ENCODE data around the gene CCDC68.

DNA sequence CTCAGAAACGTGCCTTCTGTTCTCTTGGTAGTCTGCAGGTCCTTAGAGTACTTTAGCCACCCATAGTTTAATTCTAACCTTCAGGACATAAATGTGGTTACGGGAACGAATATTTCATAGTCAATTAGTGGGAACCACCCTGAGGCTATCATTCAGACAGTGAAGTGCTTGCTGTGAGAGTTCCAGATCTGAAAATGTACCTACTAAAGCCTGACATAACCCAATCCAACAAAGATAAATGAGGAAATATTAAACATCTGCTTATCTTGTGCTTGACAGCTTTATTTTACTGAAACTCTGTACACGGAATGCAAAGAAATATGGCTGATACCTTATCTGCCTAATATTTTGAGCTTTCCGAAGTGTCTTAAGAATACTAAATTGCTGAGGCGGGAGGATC lies 88.0 kb downstream of the CCDC68 start:
- TF ChIP-seq, protein P1, sequence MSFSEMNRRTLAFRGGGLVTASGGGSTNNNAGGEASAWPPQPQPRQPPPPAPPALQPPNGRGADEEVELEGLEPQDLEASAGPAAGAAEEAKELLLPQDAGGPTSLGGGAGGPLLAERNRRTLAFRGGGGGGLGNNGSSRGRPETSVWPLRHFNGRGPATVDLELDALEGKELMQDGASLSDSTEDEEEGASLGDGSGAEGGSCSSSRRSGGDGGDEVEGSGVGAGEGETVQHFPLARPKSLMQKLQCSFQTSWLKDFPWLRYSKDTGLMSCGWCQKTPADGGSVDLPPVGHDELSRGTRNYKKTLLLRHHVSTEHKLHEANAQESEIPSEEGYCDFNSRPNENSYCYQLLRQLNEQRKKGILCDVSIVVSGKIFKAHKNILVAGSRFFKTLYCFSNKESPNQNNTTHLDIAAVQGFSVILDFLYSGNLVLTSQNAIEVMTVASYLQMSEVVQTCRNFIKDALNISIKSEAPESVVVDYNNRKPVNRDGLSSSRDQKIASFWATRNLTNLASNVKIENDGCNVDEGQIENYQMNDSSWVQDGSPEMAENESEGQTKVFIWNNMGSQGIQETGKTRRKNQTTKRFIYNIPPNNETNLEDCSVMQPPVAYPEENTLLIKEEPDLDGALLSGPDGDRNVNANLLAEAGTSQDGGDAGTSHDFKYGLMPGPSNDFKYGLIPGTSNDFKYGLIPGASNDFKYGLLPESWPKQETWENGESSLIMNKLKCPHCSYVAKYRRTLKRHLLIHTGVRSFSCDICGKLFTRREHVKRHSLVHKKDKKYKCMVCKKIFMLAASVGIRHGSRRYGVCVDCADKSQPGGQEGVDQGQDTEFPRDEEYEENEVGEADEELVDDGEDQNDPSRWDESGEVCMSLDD (tag by site-specific recombination; IDR thresholded peaks at IDR 0.05) = no peak
- TF ChIP-seq, protein P2, sequence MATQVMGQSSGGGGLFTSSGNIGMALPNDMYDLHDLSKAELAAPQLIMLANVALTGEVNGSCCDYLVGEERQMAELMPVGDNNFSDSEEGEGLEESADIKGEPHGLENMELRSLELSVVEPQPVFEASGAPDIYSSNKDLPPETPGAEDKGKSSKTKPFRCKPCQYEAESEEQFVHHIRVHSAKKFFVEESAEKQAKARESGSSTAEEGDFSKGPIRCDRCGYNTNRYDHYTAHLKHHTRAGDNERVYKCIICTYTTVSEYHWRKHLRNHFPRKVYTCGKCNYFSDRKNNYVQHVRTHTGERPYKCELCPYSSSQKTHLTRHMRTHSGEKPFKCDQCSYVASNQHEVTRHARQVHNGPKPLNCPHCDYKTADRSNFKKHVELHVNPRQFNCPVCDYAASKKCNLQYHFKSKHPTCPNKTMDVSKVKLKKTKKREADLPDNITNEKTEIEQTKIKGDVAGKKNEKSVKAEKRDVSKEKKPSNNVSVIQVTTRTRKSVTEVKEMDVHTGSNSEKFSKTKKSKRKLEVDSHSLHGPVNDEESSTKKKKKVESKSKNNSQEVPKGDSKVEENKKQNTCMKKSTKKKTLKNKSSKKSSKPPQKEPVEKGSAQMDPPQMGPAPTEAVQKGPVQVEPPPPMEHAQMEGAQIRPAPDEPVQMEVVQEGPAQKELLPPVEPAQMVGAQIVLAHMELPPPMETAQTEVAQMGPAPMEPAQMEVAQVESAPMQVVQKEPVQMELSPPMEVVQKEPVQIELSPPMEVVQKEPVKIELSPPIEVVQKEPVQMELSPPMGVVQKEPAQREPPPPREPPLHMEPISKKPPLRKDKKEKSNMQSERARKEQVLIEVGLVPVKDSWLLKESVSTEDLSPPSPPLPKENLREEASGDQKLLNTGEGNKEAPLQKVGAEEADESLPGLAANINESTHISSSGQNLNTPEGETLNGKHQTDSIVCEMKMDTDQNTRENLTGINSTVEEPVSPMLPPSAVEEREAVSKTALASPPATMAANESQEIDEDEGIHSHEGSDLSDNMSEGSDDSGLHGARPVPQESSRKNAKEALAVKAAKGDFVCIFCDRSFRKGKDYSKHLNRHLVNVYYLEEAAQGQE (tag by site-specific recombination; IDR thresholded peaks at IDR 0.05) = no peak
- TF ChIP-seq ZNF670 (tag by site-specific recombination; IDR thresholded peaks at IDR 0.05; ENCODE audit: low read depth) (no peak), KLF1 (tag by site-specific recombination; IDR thresholded peaks at IDR 0.05) (no peak), ZNF274 (IDR thresholded peaks at IDR 0.05; ENCODE audit: low read length) (no peak), ZNF274 (tag by site-specific recombination; IDR thresholded peaks at IDR 0.05; ENCODE audit: borderline replicate concordance) (no peak), ZSCAN23 (tag by site-specific recombination; IDR thresholded peaks at IDR 0.05) (no peak)
- TF ChIP-seq, protein P3, sequence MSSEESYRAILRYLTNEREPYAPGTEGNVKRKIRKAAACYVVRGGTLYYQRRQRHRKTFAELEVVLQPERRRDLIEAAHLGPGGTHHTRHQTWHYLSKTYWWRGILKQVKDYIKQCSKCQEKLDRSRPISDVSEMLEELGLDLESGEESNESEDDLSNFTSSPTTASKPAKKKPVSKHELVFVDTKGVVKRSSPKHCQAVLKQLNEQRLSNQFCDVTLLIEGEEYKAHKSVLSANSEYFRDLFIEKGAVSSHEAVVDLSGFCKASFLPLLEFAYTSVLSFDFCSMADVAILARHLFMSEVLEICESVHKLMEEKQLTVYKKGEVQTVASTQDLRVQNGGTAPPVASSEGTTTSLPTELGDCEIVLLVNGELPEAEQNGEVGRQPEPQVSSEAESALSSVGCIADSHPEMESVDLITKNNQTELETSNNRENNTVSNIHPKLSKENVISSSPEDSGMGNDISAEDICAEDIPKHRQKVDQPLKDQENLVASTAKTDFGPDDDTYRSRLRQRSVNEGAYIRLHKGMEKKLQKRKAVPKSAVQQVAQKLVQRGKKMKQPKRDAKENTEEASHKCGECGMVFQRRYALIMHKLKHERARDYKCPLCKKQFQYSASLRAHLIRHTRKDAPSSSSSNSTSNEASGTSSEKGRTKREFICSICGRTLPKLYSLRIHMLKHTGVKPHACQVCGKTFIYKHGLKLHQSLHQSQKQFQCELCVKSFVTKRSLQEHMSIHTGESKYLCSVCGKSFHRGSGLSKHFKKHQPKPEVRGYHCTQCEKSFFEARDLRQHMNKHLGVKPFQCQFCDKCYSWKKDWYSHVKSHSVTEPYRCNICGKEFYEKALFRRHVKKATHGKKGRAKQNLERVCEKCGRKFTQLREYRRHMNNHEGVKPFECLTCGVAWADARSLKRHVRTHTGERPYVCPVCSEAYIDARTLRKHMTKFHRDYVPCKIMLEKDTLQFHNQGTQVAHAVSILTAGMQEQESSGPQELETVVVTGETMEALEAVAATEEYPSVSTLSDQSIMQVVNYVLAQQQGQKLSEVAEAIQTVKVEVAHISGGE (tag by site-specific recombination; conservative IDR thresholded peaks at IDR 0.05; ENCODE audit: low read depth) = no peak
- TF ChIP-seq, protein P4, sequence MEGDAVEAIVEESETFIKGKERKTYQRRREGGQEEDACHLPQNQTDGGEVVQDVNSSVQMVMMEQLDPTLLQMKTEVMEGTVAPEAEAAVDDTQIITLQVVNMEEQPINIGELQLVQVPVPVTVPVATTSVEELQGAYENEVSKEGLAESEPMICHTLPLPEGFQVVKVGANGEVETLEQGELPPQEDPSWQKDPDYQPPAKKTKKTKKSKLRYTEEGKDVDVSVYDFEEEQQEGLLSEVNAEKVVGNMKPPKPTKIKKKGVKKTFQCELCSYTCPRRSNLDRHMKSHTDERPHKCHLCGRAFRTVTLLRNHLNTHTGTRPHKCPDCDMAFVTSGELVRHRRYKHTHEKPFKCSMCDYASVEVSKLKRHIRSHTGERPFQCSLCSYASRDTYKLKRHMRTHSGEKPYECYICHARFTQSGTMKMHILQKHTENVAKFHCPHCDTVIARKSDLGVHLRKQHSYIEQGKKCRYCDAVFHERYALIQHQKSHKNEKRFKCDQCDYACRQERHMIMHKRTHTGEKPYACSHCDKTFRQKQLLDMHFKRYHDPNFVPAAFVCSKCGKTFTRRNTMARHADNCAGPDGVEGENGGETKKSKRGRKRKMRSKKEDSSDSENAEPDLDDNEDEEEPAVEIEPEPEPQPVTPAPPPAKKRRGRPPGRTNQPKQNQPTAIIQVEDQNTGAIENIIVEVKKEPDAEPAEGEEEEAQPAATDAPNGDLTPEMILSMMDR (tag by site-specific recombination; IDR thresholded peaks at IDR 0.05) = no peak

Data from HEK293 (cell line).